Vagina (tissue), 2 donors: ENCODE measurements around the gene KCNH2.

Experiments
- CTCF ChIP-seq, 3 experiments: fragments of 450-650 bp in 2 of 3; fragments of 200-600 bp in 1 of 3; sonication (generic) in 1 of 3; IDR thresholded peaks; one replicate each; pipeline ENCODE4 v1.5.1; 2017 to 2019; ENCODE audit warnings: antibody characterized with exemption in 3 of 3, mild to moderate bottlenecking in 2 of 3, moderate library complexity in 2 of 3
- POLR2A ChIP-seq, 2 donors: fragments of 450-650 bp; IDR thresholded peaks; one replicate each; pipeline ENCODE4 v1.6.1; 2017; ENCODE audit warnings: antibody characterized with exemption in 2 of 2, mild to moderate bottlenecking in 2 of 2, moderate library complexity in 2 of 2
- POLR2AphosphoS5 ChIP-seq, 2 donors: sonication (generic); formaldehyde crosslinking; IDR thresholded peaks; one replicate each; pipeline ENCODE4 v1.9.0; 2017; ENCODE audit warnings: antibody characterized with exemption in 2 of 2, mild to moderate bottlenecking in 2 of 2, low read depth in 1 of 2; ENCODE audit not compliant: insufficient read depth in 1 of 2

- TF ChIP-seq CTCF (IDR thresholded peaks at IDR 0.05) (no peak), POLR2A (IDR thresholded peaks at IDR 0.05) (no peak), POLR2AphosphoS5 (IDR thresholded peaks at IDR 0.05; ENCODE audit: insufficient read depth in 1 of 2, low read depth in 1 of 2) (no peak)
Measured at GRCh38 chr7:150951521-150951920, 26.6 kb downstream of the KCNH2 start.
